H1 (cell line): Measurements from ENCODE around the gene APLN. TPM values are rescaled to one million over a fixed set of nuclear protein-coding genes. Genes with fewer than 3 reads are reported as not detected.

Experiments used
- CTCF ChIA-PET: fragments of 300-600 bp; sonication (Branson Sonifier 250); formaldehyde crosslinking; loops from one replicate; lab custom pipeline; 2021; ENCODE audit not compliant: partially characterized antibody; lab: Charles Lee
- POLR2A ChIA-PET: fragments of 300-600 bp; sonication (Branson Sonifier 250); formaldehyde crosslinking; loops from one replicate; lab custom pipeline; 2021; ENCODE audit warnings: inconsistent platforms; ENCODE audit not compliant: partially characterized antibody; lab: Charles Lee
- DNase-seq, 2 experiments: peaks; one replicate each; pipeline versions ENCODE4 v3.0.0 to v3.0.0-alpha.2; 2010 to 2022; ENCODE audit warnings: low spot score in 2 of 2, low read depth in 1 of 2, mixed read lengths in 1 of 2
- FAIRE-seq: peaks from 2 replicates; lab custom pipeline; 2011; peaks lifted over from hg19 to GRCh38; lab: Jason Lieb, UNC
- H2AFZ ChIP-seq: 2 replicates; pipeline ENCODE4 v1.8.1; 2012; ENCODE audit warnings: low read length, inconsistent platforms
- H2AK5ac ChIP-seq: 2 replicates; pipeline ENCODE4 v1.6.1; 2013; ENCODE audit warnings: low read depth, low read length
- H2BK120ac ChIP-seq: replicated peaks from 2 replicates; pipeline ENCODE3; 2013; ENCODE audit warnings: low read depth, low read length, inconsistent platforms
- H2BK12ac ChIP-seq: 2 replicates; pipeline ENCODE4 v1.6.1; 2013; ENCODE audit warnings: low read depth, low read length
- H2BK15ac ChIP-seq: 2 replicates; pipeline ENCODE4 v1.6.1; 2013; ENCODE audit warnings: low read length
- H2BK20ac ChIP-seq: 2 replicates; pipeline ENCODE4 v1.6.1; 2013; ENCODE audit warnings: low read length
- H2BK5ac ChIP-seq: 2 replicates; pipeline ENCODE4 v1.6.1; 2013; ENCODE audit warnings: low read depth, low read length
- H3K14ac ChIP-seq: 2 replicates; pipeline ENCODE4 v1.6.1; 2013; ENCODE audit warnings: inconsistent platforms; ENCODE audit not compliant: insufficient read length
- H3K18ac ChIP-seq: 2 replicates; pipeline ENCODE4 v1.6.1; 2013; ENCODE audit warnings: low read length; ENCODE audit errors: extremely low read depth
- H3K23ac ChIP-seq: 2 replicates; pipeline ENCODE4 v1.6.1; 2013; ENCODE audit warnings: inconsistent platforms; ENCODE audit not compliant: insufficient read length
- H3K23me2 ChIP-seq: 2 replicates; pipeline ENCODE4 v1.6.1; 2013; ENCODE audit warnings: low read depth, low read length
- H3K27ac ChIP-seq: 2 replicates; pipeline ENCODE4 v1.6.1; 2011; ENCODE audit warnings: low read depth, low read length, inconsistent platforms
- H3K27me3 ChIP-seq, 4 experiments: replicated peaks in 1 of 4; 1 replicate in 1 of 4; 2 replicates in 3 of 4; pipeline versions ENCODE4 v1.6.1 to v1.8.1; 2011 to 2013; ENCODE audit warnings: low read length in 3 of 4, mild to moderate bottlenecking in 3 of 4, inconsistent platforms in 2 of 4, mixed read lengths in 2 of 4, moderate library complexity in 1 of 4; ENCODE audit not compliant: control insufficient read depth in 3 of 4, insufficient read depth in 3 of 4; ENCODE audit errors: extremely low read depth in 1 of 4
- H3K36me3 ChIP-seq, 4 experiments: 2 replicates each; pipeline versions ENCODE4 v1.6.1 to v1.8.1; 2011 to 2013; ENCODE audit warnings: mild to moderate bottlenecking in 4 of 4, low read length in 3 of 4, moderate library complexity in 2 of 4, control low read depth in 1 of 4, inconsistent platforms in 1 of 4; ENCODE audit not compliant: insufficient read depth in 4 of 4, control insufficient read depth in 2 of 4
- H3K4ac ChIP-seq: replicated peaks from 2 replicates; pipeline ENCODE3; 2013; ENCODE audit warnings: low read length, low read depth, mixed read lengths, inconsistent platforms; ENCODE audit not compliant: insufficient read length
- H3K4me1 ChIP-seq, 4 experiments: replicated peaks in 1 of 4; 1 replicate in 1 of 4; 2 replicates in 3 of 4; pipeline versions ENCODE4 v1.6.1 to v1.8.1; 2011 to 2013; ENCODE audit warnings: low read length in 3 of 4, inconsistent platforms in 2 of 4, mixed read lengths in 1 of 4; ENCODE audit not compliant: insufficient read depth in 4 of 4, control insufficient read depth in 3 of 4
- H3K4me2 ChIP-seq, 2 experiments: 2 replicates each; pipeline versions ENCODE4 v1.6.1 to v1.8.1; 2011 to 2013; ENCODE audit warnings: low read depth in 2 of 2, low read length in 2 of 2, control low read depth in 1 of 2, inconsistent platforms in 1 of 2, mild to moderate bottlenecking in 1 of 2; ENCODE audit not compliant: insufficient read depth in 1 of 2
- H3K4me3 ChIP-seq, 4 experiments: fragments of 200-600, 300-600 bp in 1 of 4; sonication (generic), shearing (Covaris generic), sonication (Bioruptor Twin) in 1 of 4; 2 replicates each; pipeline versions ENCODE4 v1.5.1 to v1.8.1; 2011 to 2016; ENCODE audit warnings: low read length in 4 of 4, low read depth in 3 of 4, control low read depth in 2 of 4, inconsistent platforms in 2 of 4, mild to moderate bottlenecking in 2 of 4, mixed read lengths in 1 of 4, moderate library complexity in 1 of 4; ENCODE audit not compliant: insufficient read depth in 2 of 4; ENCODE audit errors: extremely low read depth in 1 of 4
- H3K56ac ChIP-seq: replicated peaks from 2 replicates; pipeline ENCODE3; 2013; ENCODE audit warnings: low read depth, mild to moderate bottlenecking, mixed read lengths, low read length, inconsistent platforms; ENCODE audit not compliant: insufficient read length
- H3K79me1 ChIP-seq: 2 replicates; pipeline ENCODE4 v1.6.1; 2013; ENCODE audit warnings: low read depth, low read length, control low read depth
- H3K79me2 ChIP-seq, 2 experiments: 2 replicates each; pipeline versions ENCODE4 v1.6.1 to v1.8.1; 2012 to 2013; ENCODE audit warnings: low read length in 2 of 2, mild to moderate bottlenecking in 2 of 2, inconsistent platforms in 1 of 2; ENCODE audit not compliant: insufficient read depth in 2 of 2, control insufficient read depth in 1 of 2
- H3K9ac ChIP-seq, 4 experiments: replicated peaks in 1 of 4; 1 replicate in 1 of 4; 2 replicates in 3 of 4; pipeline versions ENCODE4 v1.6.1 to v1.8.1; 2011 to 2013; ENCODE audit warnings: low read depth in 3 of 4, low read length in 3 of 4, control low read depth in 2 of 4, mild to moderate bottlenecking in 2 of 4, moderate library complexity in 2 of 4, inconsistent platforms in 1 of 4; ENCODE audit errors: extremely low read depth in 1 of 4
- H3K9me3 ChIP-seq, 2 experiments: 2 replicates each; pipeline versions ENCODE4 v1.6.1 to v1.8.1; 2012 to 2013; ENCODE audit warnings: mild to moderate bottlenecking in 2 of 2, moderate library complexity in 2 of 2, control low read depth in 1 of 2, inconsistent platforms in 1 of 2, low read depth in 1 of 2, low read length in 1 of 2, mixed read lengths in 1 of 2; ENCODE audit not compliant: insufficient read depth in 2 of 2
- H4K20me1 ChIP-seq, 2 experiments: replicated peaks in 1 of 2; 2 replicates each; pipeline versions ENCODE3 to v1.8.1; 2011 to 2013; ENCODE audit warnings: inconsistent platforms in 2 of 2, low read length in 2 of 2, mild to moderate bottlenecking in 1 of 2; ENCODE audit not compliant: insufficient read depth in 2 of 2, control insufficient read depth in 1 of 2
- H4K5ac ChIP-seq: 2 replicates; pipeline ENCODE4 v1.6.1; 2013; ENCODE audit warnings: low read length, low read depth, mixed read lengths, inconsistent platforms; ENCODE audit not compliant: insufficient read length
- H4K8ac ChIP-seq: 2 replicates; pipeline ENCODE4 v1.8.0; 2013; ENCODE audit warnings: mild to moderate bottlenecking, moderate library complexity, low read length, inconsistent platforms; ENCODE audit not compliant: insufficient read depth; ENCODE audit errors: extremely low read depth
- H4K91ac ChIP-seq: replicated peaks from 2 replicates; pipeline ENCODE3; 2013; ENCODE audit warnings: low read length, mixed read lengths, inconsistent platforms; ENCODE audit not compliant: insufficient read length
- ASH2L ChIP-seq: fragments of 200-600, 300-600 bp; sonication (generic); IDR thresholded peaks from one replicate; pipeline ENCODE4 v1.7.1; 2017; ENCODE audit warnings: low read length
- BACH1 ChIP-seq: IDR thresholded peaks from 2 replicates; pipeline ENCODE4 v1.6.1; 2012; ENCODE audit warnings: low read length, improper control_type of control experiment
- BCL11A ChIP-seq, 2 experiments: IDR thresholded peaks; one replicate each; pipeline ENCODE4 v1.6.1; 2011; ENCODE audit warnings: low read depth in 2 of 2, low read length in 2 of 2, mild to moderate bottlenecking in 2 of 2
- CBX8 ChIP-seq: fragments of 300-800, 300-1000 bp; sonication (generic); IDR thresholded peaks from 2 replicates; pipeline ENCODE4 v1.7.1; 2016; ENCODE audit warnings: low read depth, low read length, borderline replicate concordance
- CTBP2 ChIP-seq: IDR thresholded peaks from 2 replicates; pipeline ENCODE4 v1.7.0; 2011; ENCODE audit warnings: borderline replicate concordance, mild to moderate bottlenecking, moderate library complexity, mixed read lengths, low read length; ENCODE audit not compliant: insufficient read depth, insufficient read length
- KDM5A ChIP-seq: fragments of 200-600 bp; IDR thresholded peaks from 2 replicates; pipeline ENCODE4 v1.7.1; 2012; ENCODE audit warnings: mild to moderate bottlenecking, low read length, inconsistent platforms, mixed read lengths
- MAFK ChIP-seq: IDR thresholded peaks from 2 replicates; pipeline ENCODE4 v1.6.1; 2012; ENCODE audit warnings: low read depth, mild to moderate bottlenecking, improper control_type of control experiment, low read length
- NANOG ChIP-seq: IDR thresholded peaks from 2 replicates; pipeline ENCODE4 v1.6.1; 2011; ENCODE audit warnings: low read length, low read depth, mild to moderate bottlenecking, inconsistent platforms; ENCODE audit not compliant: insufficient read depth, poor library complexity, severe bottlenecking
- POLR2A ChIP-seq, 2 experiments: IDR thresholded peaks; 1 replicate in 1 of 2; 2 replicates in 1 of 2; pipeline ENCODE4 v1.6.1; 2011; ENCODE audit warnings: low read depth in 2 of 2, low read length in 2 of 2, mild to moderate bottlenecking in 2 of 2; ENCODE audit errors: control extremely low read depth in 1 of 2
- RAD21 ChIP-seq, 2 experiments: IDR thresholded peaks in 1 of 2; conservative IDR thresholded peaks in 1 of 2; 2 replicates each; pipeline ENCODE4 v1.6.1; 2011; ENCODE audit warnings: low read depth in 2 of 2, low read length in 2 of 2, improper control_type of control experiment in 1 of 2, inconsistent platforms in 1 of 2, mild to moderate bottlenecking in 1 of 2, moderate library complexity in 1 of 2
- TAF7 ChIP-seq: optimal IDR thresholded peaks from 2 replicates; pipeline ENCODE3; 2011; ENCODE audit warnings: low read depth, mild to moderate bottlenecking, inconsistent platforms, low read length, moderate library complexity, borderline replicate concordance
- TCF12 ChIP-seq: IDR thresholded peaks from 2 replicates; pipeline ENCODE4 v1.6.1; 2011; ENCODE audit warnings: low read depth, mild to moderate bottlenecking, low read length
- WGBS, 2 experiments: shearing (Covaris generic) in 1 of 2; methylation state at CpG; one replicate each; pipeline versions ENCODE4 v1.1.6 to v1.1.7; 2013 to 2015; ENCODE audit warnings: low lambda C conversion rate in 2 of 2, mixed read lengths in 2 of 2, inconsistent platforms in 1 of 2, low coverage in 1 of 2, missing lambda C conversion rate in 1 of 2; ENCODE audit not compliant: insufficient replicate concordance in 2 of 2, insufficient coverage in 1 of 2, insufficient read length in 1 of 2; ENCODE audit errors: extremely low coverage in 1 of 2, missing lambda C conversion rate in 1 of 2; 5-methylcytosine and 5-hydroxymethylcytosine counted together
- polyA plus RNA-seq, 7 experiments: library from polyadenylated mRNA; depleted of rRNA in 3 of 7; stranded (reverse) in 5 of 7; unstranded in 2 of 7; fragments of >200 nt in 5 of 7; fragments of 200-250 nt in 2 of 7; gene quantifications; 1 replicate in 5 of 7; 2 replicates in 1 of 7; 4 replicates in 1 of 7; pipeline versions ENCODE4 v1.2.1 to v1.2.3, GENCODE V29; 2011 to 2013; ENCODE audit warnings: missing spikeins in 2 of 7, mixed read lengths in 2 of 7
- total RNA-seq: library from RNA; stranded (reverse); fragmentation: NEBNext Ultra II Directional; extraction: Animal tissue kit (Norgen Biotek cat#: 25700); gene quantifications from 2 replicates; pipeline ENCODE4 v1.2.1, GENCODE V29; 2021
- TF ChIP-seq, protein P1 (sequence below): IDR thresholded peaks from 2 replicates; pipeline ENCODE4 v1.6.1; 2011; ENCODE audit warnings: low read length, improper control_type of control experiment

APLN gene
- total and polyA plus RNA-seq, 2 of the 8 experiments (the other 6 are each of a cell fraction or from before 2014, with no cell fraction given): 1.1 to 1.8 TPM

DNA sequence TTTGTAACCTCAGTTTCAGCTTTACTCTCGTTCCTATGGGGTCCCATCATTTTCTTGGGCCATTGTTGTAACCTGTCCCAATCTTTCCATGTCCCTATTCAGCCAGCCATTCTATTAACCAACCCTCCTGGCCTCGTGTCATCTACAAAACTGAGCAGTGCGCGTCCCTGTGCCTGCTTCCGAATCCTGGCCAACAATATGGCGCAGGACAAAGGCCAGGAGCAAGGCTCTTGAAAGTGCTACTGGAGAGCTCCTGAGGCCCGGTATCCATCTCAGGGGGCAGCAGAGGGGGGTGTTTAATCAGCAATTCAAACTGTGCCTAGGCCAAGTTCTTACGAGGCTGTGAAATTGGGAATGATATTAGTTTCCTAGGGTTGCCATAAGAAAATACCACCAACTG is 41.2 kb upstream of the APLN start:
- no peak overlapping the region for H3K9ac ChIP-seq
- H3K4me3 ChIP-seq: no peak overlapping the region
- TF ChIP-seq POLR2A (IDR thresholded peaks at IDR 0.05; ENCODE audit: control extremely low read depth in 1 of 2, low read depth in 2 of 2, low read length in 2 of 2): no peak
- TF ChIP-seq CBX8: no peak
- TF ChIP-seq NANOG: no peak
- TF ChIP-seq, protein P1, sequence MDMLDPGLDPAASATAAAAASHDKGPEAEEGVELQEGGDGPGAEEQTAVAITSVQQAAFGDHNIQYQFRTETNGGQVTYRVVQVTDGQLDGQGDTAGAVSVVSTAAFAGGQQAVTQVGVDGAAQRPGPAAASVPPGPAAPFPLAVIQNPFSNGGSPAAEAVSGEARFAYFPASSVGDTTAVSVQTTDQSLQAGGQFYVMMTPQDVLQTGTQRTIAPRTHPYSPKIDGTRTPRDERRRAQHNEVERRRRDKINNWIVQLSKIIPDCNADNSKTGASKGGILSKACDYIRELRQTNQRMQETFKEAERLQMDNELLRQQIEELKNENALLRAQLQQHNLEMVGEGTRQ: no peak
- TF ChIP-seq MAFK: no peak
- no peak for TF ChIP-seq TAF7
- no peak for TF ChIP-seq BACH1
- TF ChIP-seq BCL11A (IDR thresholded peaks at IDR 0.05; ENCODE audit: low read depth in 2 of 2, low read length in 2 of 2): no peak
- no peak for TF ChIP-seq RAD21 (IDR thresholded peaks at IDR 0.05 in 1 of 2, conservative IDR thresholded peaks at IDR 0.05 in 1 of 2; ENCODE audit: low read depth in 2 of 2, low read length in 2 of 2)
- no peak for TF ChIP-seq TCF12
- no peak for TF ChIP-seq CTBP2
- no peak for TF ChIP-seq KDM5A
- TF ChIP-seq ASH2L: no peak
- POLR2A ChIA-PET: interaction anchor here (1.1 to 2.3 kb wide), 2 partner anchors 18 to 41 kb away, joined by 4 to 8 read pairs; partner anchors contain the start of gene APLN
- CTCF ChIA-PET: interaction anchor here (0.6 to 3.2 kb wide), 8 partner anchors 10 to 58 kb away, joined by 3 to 14 read pairs (median 4); no protein-coding TSS in a partner anchor
- H3K23me2 ChIP-seq: no peaks in the 10 kb centered on the region
- H3K9me3 ChIP-seq: no peaks in the 10 kb centered on the region
- H3K18ac ChIP-seq: no peak overlapping the region; the same call in none of the 2 replicates
- no peak overlapping the region for H3K56ac ChIP-seq
- no peaks in the 10 kb centered on the region for H3K36me3 ChIP-seq
- H3K79me2 ChIP-seq: no peaks in the 10 kb centered on the region
- no peak overlapping the region for H3K27ac ChIP-seq
- 82% methylated on average over 7 of the region's 8 CpGs; no CpG with 5 or more reads in 1 of the 2 experiments for WGBS, 2 experiments
- no peak overlapping the region for H3K23ac ChIP-seq
- H2BK5ac ChIP-seq: no peak overlapping the region
- H4K91ac ChIP-seq: peak overlapping the region; percentile 80
- H2AK5ac ChIP-seq: no peak overlapping the region
- no peak overlapping the region; a peak in 1 of 4 replicates for H3K4me2 ChIP-seq
- FAIRE-seq: no peak
- H2BK15ac ChIP-seq: no peak overlapping the region
- H2BK20ac ChIP-seq: 0 out of 2 replicates have a peak overlapping the region, but pooled peaks have one; percentile 80
- H4K20me1 ChIP-seq: no peaks in the 10 kb centered on the region
- H2BK12ac ChIP-seq: peak overlapping the region; percentile 50; the same call in 1 of the 2 replicates
- H4K5ac ChIP-seq: no peak overlapping the region
- no peak overlapping the region for H2BK120ac ChIP-seq
- H2AFZ ChIP-seq: no peak overlapping the region
- no peaks in the 10 kb centered on the region for H3K79me1 ChIP-seq
- no peak for DNase-seq
- H3K14ac ChIP-seq: no peak overlapping the region
- peak overlapping the region; percentile 14 for H3K4ac ChIP-seq
- H3K27me3 ChIP-seq: no peaks in the 10 kb centered on the region
- H4K8ac ChIP-seq: no peak overlapping the region
- H3K4me1 ChIP-seq: peaks cover 0 to 16% (median 8%) of the 10 kb centered on the region in 4 experiments; a peak in 5 of 7 replicates
